Measurements from ENCODE around the gene CCDC171.

The CCDC171 gene

DNA sequence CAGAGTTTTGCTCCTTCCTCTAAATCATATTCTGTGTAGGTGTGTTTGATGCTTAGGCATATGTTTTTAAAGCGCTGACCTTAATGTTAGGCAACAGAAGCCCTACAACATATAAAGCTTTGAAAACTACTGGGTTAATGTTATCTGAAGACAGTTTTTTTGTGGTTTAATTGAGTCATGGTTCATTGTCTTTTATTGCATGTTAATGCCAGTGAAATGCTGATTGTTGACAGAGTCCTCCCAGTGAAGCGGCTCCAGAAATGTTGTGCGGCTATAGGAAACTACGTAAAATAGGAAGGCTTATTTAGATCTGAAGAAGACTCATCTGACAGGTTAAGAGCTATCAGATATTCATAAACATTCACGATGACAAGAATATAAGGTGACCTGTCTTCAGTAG lies 424.6 kb downstream of the CCDC171 start:
- Histone ChIP-seq H3K4me2 (ENCODE audit: low read length) (no peak overlapping the region), H3K27ac (ENCODE audit: low read length) (no peak overlapping the region), H3K9me3 (ENCODE audit: insufficient read depth, low read length) (no peaks in the 10 kb centered on the region), H3K9ac (ENCODE audit: low read length) (no peak overlapping the region), H3K36me3 (replicated peaks; ENCODE audit: low read depth, low read length) (no peaks in the 10 kb centered on the region), H3K27me3 (ENCODE audit: low read depth, low read length) (no peaks in the 10 kb centered on the region), H3K4me3 (ENCODE audit: low read length) (no peak overlapping the region), H3K79me2 (ENCODE audit: low read length) (no peaks in the 10 kb centered on the region), H4K20me1 (ENCODE audit: insufficient read depth, low read length) (no peaks in the 10 kb centered on the region), H2AFZ (ENCODE audit: low read depth, low read length) (no peak overlapping the region), H3K4me1 (ENCODE audit: low read length) (no peaks in the 10 kb centered on the region)
- TF ChIP-seq EZH2phosphoT487 (IDR thresholded peaks at IDR 0.05; ENCODE audit: low read depth), result no peak
- TF ChIP-seq, protein P1, sequence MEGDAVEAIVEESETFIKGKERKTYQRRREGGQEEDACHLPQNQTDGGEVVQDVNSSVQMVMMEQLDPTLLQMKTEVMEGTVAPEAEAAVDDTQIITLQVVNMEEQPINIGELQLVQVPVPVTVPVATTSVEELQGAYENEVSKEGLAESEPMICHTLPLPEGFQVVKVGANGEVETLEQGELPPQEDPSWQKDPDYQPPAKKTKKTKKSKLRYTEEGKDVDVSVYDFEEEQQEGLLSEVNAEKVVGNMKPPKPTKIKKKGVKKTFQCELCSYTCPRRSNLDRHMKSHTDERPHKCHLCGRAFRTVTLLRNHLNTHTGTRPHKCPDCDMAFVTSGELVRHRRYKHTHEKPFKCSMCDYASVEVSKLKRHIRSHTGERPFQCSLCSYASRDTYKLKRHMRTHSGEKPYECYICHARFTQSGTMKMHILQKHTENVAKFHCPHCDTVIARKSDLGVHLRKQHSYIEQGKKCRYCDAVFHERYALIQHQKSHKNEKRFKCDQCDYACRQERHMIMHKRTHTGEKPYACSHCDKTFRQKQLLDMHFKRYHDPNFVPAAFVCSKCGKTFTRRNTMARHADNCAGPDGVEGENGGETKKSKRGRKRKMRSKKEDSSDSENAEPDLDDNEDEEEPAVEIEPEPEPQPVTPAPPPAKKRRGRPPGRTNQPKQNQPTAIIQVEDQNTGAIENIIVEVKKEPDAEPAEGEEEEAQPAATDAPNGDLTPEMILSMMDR (IDR thresholded peaks at IDR 0.05; ENCODE audit: low read depth, low read length), result no peak

DNA sequence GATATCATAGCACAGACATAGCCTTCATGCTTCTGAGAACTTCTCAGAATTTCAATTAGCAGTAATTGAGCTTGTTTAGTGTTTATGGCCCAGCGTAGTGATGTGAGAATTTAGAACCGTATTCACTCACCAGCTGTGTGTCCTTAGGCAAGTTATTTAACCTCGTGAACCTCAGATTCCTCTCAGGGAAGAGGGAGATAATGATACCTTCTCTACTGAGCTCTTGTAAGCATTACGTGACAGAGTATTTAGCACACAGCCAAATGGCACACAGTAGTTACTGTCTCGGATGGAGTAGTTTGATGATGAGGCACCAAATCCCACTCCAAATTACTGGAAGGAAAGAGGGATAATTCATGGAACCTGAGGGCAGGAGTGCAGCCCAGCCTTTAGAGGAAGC lies 429.3 kb downstream of the CCDC171 start:
- H3K9me3 ChIP-seq (ENCODE audit: insufficient read depth, low read length), result no peaks in the 10 kb centered on the region
- no peak overlapping the region for H2AFZ ChIP-seq (ENCODE audit: low read depth, low read length)
- H4K20me1 ChIP-seq (ENCODE audit: insufficient read depth, low read length), result no peaks in the 10 kb centered on the region
- H3K79me2 ChIP-seq (ENCODE audit: low read length), result no peaks in the 10 kb centered on the region
- TF ChIP-seq, protein P1 (IDR thresholded peaks at IDR 0.05; ENCODE audit: low read depth, low read length), result no peak
- no peak for TF ChIP-seq EZH2phosphoT487 (IDR thresholded peaks at IDR 0.05; ENCODE audit: low read depth)
- no peak overlapping the region for H3K4me3 ChIP-seq (ENCODE audit: low read length)
- no peak overlapping the region for H3K4me2 ChIP-seq (ENCODE audit: low read length)
- no peak overlapping the region for H3K27ac ChIP-seq (ENCODE audit: low read length)
- H3K36me3 ChIP-seq (replicated peaks; ENCODE audit: low read depth, low read length), result no peaks in the 10 kb centered on the region
- H3K4me1 ChIP-seq (ENCODE audit: low read length), result no peaks in the 10 kb centered on the region
- no peaks in the 10 kb centered on the region for H3K27me3 ChIP-seq (ENCODE audit: low read depth, low read length)
- H3K9ac ChIP-seq (ENCODE audit: low read length), result no peak overlapping the region

DNA sequence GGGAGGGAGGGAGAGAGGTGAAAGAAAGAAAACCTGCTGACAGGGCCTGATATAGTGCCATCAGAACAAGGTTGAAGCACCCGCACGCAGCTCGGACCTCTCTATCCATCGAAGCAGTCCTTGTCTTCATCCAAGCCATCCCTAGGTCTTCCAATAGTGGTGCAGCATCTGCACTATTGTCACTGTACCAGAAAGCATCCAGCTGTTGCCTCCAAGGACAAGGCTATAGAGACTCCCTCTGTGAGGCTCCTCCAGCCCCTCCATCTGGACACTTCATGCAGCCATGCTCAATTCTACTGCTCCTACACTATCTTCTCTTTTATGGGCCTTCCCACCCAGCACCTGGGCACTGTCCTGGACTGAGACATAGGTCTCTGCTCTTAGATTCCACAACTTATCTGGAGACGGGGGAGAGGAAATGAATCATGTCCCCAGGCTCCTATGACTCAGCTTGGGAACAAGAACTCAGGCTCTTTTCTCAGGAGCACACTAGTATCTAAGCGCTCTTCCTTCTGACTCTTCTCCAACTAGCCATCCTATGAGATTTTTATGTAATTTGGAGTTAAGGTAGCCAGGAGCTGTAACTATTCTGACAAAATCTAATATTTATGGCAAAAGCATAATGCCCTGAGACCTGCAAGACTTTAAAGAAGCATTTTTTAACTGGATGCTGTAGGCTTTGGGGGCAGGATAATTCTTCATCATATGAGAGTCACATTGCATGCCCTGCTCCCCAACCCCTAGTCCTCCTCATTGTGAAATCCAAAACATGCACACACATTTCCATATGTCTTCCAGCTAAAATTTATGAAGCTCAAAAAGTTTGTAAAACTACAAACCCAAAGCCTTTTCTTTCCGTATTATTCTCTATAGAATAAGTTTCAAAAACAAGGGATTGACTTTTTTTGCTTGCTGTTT lies 446.8 kb downstream of the CCDC171 start:
- no peak overlapping the region for H3K4me3 ChIP-seq (ENCODE audit: low read length)
- no peak overlapping the region for H3K27ac ChIP-seq (ENCODE audit: low read length)
- H4K20me1 ChIP-seq (ENCODE audit: insufficient read depth, low read length), result no peaks in the 10 kb centered on the region
- TF ChIP-seq EZH2phosphoT487 (IDR thresholded peaks at IDR 0.05; ENCODE audit: low read depth), result no peak
- TF ChIP-seq, protein P1 (IDR thresholded peaks at IDR 0.05; ENCODE audit: low read depth, low read length), result no peak
- no peaks in the 10 kb centered on the region for H3K9me3 ChIP-seq (ENCODE audit: insufficient read depth, low read length)
- H3K4me2 ChIP-seq (ENCODE audit: low read length), result no peak overlapping the region
- H3K79me2 ChIP-seq (ENCODE audit: low read length), result no peaks in the 10 kb centered on the region
- no peak overlapping the region for H3K9ac ChIP-seq (ENCODE audit: low read length)
- H2AFZ ChIP-seq (ENCODE audit: low read depth, low read length), result no peak overlapping the region
- no peaks in the 10 kb centered on the region for H3K27me3 ChIP-seq (ENCODE audit: low read depth, low read length)
- no peaks in the 10 kb centered on the region for H3K4me1 ChIP-seq (ENCODE audit: low read length)
- no peaks in the 10 kb centered on the region for H3K36me3 ChIP-seq (replicated peaks; ENCODE audit: low read depth, low read length)

DNA sequence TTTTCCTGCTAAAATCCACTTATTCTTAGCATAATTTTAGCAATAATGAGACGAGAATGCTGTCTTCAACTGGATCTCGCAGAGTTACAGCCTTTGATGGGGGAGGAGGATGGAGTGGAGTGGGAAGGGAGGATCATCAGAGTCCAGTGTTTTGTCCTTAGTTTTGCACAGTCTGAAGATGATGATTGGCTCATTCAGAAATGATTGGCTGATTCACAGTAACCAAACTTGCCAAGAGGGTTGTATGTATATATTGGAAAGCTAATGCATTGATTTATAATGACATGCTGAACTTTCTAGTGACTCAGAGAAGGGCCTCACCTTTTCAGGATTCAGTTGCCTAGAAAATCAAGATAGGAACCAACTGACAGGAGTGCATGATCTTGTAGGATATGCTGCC lies 448.0 kb downstream of the CCDC171 start:
- Histone ChIP-seq H3K9me3 (ENCODE audit: insufficient read depth, low read length) (no peaks in the 10 kb centered on the region), H3K27me3 (ENCODE audit: low read depth, low read length) (no peaks in the 10 kb centered on the region), H3K4me1 (ENCODE audit: low read length) (no peaks in the 10 kb centered on the region), H3K4me3 (ENCODE audit: low read length) (no peak overlapping the region), H3K36me3 (replicated peaks; ENCODE audit: low read depth, low read length) (no peaks in the 10 kb centered on the region), H2AFZ (ENCODE audit: low read depth, low read length) (no peak overlapping the region), H3K4me2 (ENCODE audit: low read length) (no peak overlapping the region), H3K27ac (ENCODE audit: low read length) (no peak overlapping the region), H3K79me2 (ENCODE audit: low read length) (no peaks in the 10 kb centered on the region), H3K9ac (ENCODE audit: low read length) (no peak overlapping the region), H4K20me1 (ENCODE audit: insufficient read depth, low read length) (no peaks in the 10 kb centered on the region)
- no peak for TF ChIP-seq EZH2phosphoT487 (IDR thresholded peaks at IDR 0.05; ENCODE audit: low read depth)
- TF ChIP-seq, protein P1 (IDR thresholded peaks at IDR 0.05; ENCODE audit: low read depth, low read length), result no peak
